Stimulated activated CD4-positive, alpha-beta T cell treated with anti-CD3 and anti-CD28 coated beads, Interleukin-4, amount 100 ng/mL, for 1 hour (primary cell): ENCODE data around the gene CCR3.

ENCODE experiments used
- DNase-seq: peaks from one replicate; pipeline ENCODE4 v3.0.0-alpha.2; 2020

Gene CCR3

DNA sequence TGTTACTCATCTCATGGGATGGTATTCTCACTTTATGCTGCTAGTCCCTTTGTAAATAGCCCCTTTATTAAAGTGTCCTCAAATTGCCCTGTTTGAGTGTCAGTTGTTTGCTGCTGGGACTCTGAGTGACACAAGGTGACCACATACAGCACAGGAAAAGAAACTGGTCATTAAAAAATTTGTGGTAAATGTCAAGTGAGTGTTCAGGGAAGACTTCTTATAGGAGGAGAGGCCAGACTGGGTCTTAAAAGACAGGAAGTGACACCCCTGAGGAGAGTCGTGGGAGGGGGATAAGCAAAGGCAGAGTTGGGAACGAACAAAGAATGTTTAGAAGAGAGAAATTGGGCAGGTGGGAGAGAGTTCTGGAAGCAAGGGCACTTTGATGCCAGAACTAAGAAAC is 35.2 kb downstream of the CCR3 start:
- no peak for DNase-seq

DNA sequence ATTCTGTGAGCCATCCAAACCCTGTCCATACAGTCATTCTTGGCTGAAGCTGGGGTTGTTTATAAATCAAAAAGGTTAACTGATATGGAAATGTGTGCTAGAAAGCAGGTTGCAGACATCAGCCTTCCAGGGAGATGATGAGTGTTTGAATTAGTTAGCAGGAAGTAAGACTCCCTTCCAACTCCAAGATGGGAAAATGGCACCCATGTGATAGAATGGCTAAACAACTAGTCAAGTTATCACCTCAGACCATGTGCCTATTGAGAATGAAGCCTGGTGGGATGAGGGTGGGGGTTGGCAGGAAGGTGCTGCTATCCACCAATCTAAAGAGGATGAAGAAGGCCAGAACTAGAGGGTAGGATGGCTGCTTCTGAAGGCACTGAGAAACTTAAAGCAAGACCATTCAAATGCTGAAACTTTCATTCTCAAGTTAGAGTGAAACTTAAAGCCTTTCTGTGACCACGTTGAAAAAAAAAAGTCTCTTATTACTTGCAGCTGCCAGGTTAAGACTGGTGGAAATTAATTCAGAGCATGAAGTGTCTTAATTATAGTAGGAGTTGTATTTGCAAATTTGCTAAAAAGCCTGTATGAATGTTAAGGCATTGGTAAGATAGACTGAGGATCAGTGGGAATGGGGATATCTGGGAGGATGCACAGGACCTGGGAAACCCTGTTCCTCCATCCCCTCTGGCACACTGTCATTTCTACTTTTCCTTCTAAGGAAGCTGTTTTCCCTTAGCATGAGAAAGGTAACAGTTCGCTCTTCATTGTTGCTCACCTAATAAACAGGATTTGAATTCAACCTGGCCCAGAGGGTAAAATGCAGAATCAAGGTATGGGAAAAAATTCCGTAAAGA is 36.8 kb downstream of the CCR3 start:
- DNase-seq, result no peak

DNA sequence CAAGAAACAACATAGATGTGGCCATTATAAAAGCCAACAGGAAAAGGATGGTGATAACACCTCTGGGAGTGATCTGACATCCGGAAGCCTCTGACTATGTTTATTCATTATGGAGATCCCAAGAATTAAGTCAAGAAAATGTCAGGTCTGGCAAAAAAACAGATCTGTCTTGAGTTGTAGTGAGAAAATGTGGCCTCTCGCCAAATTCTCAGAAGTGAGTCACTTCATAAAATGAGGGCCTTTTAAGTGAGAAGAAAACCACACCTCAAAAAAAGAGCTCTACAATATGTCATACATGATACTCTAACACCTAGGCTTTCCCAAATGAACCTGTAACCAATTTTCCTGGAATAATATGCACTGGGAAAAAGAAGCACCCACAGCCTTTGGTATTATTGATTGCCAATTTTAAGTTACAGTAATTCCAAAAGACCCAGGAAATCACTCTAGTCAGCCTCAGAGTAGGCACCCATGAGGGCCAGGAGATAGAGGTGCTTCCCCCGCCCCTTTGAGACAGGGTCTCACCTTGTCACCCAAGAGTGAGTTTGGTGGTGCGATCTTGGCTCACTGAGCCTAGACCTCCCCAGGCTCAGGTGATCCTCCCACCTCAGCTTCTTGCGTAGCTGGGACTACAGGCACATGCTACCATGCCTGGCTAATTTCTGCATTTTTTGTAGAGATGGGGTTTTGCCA is 38.0 kb downstream of the CCR3 start:
- no peak for DNase-seq

DNA sequence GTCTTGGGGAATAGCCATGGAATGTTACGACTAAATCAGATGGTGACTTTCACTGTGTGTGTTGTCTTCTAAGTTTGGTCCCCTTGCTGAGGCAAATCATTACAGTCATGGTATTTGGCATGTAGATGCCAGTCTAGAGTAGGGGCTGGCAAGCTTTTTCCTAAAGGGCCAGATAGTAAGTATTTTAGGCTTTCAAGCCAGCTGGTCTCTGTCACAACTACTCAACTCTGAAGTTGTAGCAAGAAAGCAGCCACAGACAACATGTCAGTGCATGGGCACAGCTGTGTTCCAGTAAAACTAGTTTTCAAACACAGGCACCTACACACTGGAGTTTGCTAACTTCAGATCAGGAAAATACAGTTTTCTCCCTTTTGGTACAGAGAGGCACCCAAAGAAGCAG is 39.3 kb downstream of the CCR3 start:
- no peak for DNase-seq

DNA sequence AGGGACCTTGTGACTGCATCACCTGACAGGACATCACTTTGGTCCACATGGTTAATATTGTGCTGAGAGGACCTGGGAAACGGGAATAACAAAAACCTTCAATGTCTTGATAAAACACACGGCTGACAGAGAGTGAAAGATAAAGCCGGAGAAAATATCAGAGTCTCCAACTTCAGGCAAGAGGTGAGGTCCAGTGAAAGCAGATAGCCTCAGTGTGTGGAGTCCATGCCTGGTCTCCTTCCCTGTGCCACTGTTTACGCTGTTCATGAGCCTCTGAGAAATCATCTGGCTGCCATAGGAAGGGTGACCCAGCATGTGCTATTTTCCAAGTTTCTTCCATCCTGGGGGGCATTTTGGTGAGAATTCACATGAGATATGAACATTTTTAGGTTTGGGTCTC is 39.8 kb downstream of the CCR3 start:
- DNase-seq, result no peak

DNA sequence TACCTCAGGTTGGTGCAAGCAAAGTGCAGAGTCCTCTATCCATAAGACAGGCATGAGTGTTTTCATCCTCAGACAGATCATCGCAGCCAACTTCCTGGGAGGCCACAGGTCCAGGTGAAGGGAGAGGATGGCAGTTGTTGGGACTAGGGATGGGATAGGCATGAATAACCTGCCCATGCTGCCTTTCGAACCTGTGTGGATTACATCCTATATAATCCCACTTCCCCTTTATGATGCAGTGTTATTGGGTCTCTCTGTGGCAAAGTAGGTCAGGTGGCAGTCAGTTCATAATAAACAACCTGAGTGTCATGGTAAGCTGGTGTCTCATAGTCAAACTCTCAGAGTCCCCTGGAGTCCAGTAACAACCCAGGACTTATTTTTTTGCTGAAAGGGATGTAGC is 40.4 kb downstream of the CCR3 start:
- no peak for DNase-seq

DNA sequence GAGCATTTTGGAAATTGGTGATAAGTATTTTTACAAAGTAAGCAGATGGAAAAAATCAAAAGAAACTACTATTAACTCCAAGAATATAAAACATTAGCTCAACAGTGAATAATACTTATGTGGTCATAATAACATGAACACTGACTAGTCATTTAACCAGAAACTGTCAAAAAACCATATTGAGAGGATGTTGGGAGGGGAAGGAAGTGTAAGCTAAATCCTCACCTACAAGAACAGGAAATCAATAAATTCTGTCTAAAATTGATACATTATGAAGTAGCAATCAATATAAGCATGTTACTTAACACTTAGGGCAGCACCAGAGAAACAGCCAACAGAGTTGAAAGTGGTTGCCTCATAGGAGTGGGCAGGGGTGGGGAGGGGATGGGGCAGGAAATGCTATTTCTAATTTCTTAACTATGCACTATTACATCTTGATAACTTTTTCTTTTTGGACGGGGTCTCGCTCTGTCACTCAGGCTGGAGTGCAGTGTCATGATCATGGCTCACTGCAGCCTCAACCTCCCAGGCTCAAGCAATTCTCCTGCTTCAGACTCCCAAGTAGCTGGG is 41.7 kb downstream of the CCR3 start:
- no peak for DNase-seq

DNA sequence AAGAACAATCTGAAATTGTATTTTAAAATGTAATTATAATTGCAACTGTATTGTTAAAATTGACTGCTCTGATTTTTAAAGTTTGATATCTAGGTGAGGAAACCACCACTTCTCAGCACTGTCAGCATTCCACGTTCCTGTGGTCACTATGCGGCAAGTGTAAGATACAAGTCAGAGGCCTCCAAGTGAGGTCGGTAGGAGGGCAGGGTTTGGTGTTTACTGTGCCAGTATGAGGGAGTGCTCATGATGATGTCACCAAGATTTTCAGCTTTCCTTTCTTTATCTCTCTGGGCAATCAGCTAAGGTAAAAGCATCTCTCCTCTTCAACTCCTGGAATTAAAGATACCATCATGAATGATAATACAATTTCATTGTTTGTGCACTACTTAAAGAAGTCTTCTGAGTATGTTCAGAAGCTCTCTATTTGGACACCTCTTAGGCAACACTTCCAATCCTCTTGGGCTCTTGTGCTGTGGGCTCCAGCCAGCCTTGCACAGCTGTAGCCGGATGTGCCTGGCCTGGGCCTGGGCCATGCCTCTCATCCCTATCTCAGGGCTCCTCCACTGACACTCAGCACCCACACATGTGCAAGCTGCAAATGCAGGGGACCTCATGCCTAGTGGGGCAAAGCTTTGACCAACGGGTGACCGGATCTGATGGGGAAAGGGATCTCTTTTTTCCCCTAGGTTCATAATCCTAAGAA is 42.9 kb downstream of the CCR3 start:
- no peak for DNase-seq

DNA sequence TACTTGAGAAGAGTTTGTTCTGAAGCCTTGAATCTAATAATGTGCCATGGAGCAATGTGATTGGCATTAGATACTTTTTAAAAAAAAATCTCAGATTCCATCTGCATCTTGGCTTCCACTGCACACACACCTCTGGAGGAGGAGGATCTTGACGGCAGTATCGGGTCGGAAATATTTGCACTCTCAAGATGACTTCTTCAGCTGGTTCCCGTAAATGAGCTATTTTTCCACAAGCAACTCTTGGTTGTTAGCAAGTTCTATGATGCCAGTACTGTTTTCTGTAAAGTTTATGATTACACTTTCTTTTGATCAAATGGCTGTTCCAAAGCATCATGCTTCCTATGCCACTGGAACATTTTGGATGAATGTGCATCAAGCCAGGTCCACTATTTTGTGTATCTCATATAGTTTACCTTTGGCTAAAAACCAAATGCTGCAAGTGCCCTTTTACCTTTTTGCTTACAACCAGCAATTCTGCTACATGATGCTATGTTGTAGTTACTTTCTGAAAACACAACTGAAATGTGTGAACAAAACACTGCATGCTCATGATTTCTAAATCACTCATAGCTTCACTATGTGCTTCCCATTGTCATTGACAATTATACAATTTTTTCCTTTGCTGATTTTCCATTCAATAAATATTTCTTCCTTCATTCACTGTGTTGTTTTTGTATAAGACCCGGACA is 43.8 kb downstream of the CCR3 start:
- no peak for DNase-seq

DNA sequence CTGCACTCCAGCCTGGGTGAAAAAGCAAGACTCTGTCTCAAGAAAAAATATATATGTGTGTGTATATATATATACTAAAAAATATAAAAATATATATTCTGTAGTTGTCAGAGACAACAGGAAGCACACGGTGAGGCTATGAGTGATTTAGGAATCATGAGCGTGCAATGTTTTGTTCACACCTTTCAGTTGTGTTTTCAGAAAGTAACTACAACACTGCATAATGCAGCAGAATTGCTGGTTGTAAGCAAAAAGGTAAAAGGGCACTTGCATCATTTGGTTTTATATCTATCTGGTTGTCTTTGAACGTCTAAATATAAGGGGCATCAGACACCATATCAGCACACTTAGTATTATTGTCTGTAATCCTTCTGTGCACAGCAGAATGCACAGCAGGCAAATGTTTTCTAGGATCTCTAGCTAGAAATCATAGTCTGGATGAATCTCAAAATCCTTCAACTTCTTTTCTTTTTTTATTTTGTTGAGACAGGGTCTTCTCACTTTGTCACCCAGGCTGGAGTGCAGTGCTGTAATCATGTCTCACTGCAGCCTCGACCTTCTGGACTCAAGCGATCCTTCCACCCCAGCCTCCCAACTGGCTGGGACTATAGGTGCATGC is 44.8 kb downstream of the CCR3 start:
- DNase-seq, result no peak

DNA sequence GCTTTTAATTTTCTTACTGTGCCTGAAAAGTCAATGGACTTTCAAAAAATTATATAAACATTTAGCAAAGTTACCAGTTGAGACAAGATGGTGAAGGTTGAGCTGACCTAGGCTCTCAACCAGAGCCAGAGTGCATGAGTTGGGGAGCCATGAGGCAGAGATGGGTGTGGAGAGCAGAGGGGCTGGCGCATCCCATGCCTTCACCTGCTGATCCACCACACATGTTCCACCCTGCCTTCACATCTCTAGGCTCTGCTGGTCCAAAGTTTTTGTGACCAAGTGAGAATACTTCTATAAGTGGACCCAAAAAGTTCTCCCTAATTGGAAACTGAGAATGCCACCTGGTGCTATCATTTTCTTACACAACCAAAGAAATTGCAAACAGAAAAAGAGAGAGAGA is 47.3 kb downstream of the CCR3 start:
- DNase-seq, result no peak

DNA sequence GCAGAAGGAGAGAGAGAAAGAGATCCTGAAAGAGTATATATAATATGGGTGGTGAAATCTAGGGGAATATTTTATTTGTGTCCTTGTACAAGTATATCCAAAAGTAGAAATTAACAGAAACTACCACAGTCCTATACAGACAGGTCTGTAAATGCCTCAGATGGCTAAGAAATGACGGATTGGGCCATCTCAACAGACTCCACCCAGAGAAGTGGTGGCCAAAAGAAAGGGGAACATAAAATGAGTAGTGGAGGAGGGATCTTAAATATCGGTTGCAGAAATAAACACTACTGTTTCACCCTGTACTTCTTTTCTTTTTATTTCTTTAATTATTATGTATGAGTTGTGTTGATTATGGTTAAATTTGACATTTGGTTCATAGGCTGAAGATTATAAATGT is 47.7 kb downstream of the CCR3 start:
- DNase-seq, result no peak

DNA sequence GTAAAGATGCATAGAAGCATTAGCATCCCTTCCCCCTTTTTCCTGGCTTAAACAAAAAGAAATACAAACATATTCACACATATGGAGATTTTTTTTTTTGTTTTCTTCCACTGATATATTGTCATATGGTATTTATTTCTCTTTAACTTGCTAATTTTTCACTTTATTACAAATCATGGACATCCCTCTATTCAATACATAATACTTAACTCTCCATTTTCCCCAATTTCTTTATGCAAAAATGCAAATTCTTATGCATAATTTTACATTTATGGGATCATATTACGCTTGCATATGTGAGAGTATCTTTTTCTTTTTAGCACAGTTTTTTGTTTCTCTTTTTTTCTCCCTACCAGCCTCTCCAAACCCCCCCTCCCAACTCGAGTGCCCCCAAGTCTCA is 48.8 kb downstream of the CCR3 start:
- no peak for DNase-seq

DNA sequence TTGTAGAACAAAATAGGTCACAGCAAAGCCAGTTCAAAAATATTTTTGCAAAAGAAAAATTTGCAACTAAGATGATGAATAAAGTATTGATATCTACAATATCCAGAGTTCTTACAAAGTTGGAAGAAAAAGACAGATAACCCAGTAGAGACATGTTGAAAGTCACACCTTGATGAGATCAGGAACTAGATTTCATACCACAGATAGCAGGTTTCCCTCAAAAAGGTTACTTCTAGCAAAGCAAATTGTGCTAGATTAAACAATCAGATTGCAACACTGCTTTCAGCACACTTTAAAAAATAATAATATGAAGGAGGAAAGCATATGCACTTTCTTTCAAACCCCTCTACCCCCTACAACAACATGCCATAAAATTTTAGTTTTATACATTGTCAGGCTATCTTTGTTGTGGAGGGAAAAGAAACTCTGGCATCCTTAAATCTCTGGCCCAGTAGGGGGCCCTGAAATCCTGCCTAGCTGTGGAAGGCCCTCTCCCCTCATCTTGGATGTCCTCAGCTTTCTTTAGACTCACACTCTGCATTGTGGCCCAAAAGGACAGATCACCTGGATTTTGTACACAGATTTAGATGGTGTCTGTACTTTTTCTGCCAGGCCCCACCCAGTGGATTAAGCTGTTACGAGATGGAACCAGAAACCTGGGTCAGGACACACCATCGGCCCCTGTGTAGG is 50.9 kb downstream of the CCR3 start:
- DNase-seq, result no peak

DNA sequence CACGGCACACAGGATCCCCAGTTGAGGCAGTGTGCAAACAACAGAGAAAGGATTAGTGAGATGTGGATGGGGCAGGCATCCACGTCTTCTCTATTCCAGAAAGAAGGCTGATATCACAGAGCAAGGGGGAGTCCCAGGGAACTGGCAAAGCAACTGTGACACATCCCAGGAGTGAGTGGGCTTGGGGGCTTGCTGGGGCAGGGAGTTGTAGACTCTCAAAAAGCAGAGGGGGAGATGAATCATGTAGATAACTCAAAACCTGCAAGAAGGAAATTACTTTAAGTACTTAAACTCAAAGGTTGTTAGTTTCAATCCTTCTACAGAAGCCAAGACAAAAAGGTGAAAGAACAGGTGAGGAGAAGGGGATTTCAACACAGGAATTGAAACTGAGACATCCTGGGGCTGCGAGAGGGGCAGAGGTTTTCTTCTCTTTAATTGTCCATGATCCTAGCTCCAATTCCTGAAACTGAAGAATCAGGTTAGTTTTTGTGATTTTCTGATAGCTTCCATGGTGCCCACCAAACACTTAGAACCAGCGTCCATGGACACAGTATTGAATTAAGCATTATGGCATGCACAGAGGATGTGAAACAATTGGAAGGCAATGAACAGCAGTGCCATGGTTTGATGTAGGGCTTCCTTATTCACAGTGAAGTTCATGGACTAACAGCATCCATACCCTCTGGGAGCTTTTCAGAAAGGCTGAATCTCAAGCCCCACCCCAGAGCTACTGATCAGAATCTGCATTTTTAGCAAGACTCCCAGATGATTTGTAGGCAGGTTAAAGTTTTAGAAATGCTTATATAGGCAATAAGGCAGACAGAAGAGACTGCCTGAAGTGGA is 52.0 kb downstream of the CCR3 start:
- peak; percentile 69 for DNase-seq

DNA sequence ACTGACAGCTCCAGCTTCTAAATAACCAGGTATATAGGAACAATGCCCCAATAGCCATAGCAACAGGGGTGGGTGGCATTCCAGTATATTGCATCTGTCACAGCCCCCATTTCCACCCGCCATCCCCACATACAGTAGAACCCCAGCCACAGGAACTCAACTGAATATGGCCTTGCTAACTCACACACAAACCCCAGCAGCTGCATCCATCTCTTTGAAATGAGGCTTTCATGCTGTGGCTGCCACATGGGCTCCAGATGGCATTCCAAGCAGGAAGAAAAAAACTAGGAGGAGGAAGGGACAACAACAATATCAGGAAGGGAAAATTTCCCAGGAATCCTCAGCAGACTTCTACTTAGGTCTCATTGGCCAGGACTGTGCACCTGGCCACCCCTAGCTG is 54.6 kb downstream of the CCR3 start:
- no peak for DNase-seq

DNA sequence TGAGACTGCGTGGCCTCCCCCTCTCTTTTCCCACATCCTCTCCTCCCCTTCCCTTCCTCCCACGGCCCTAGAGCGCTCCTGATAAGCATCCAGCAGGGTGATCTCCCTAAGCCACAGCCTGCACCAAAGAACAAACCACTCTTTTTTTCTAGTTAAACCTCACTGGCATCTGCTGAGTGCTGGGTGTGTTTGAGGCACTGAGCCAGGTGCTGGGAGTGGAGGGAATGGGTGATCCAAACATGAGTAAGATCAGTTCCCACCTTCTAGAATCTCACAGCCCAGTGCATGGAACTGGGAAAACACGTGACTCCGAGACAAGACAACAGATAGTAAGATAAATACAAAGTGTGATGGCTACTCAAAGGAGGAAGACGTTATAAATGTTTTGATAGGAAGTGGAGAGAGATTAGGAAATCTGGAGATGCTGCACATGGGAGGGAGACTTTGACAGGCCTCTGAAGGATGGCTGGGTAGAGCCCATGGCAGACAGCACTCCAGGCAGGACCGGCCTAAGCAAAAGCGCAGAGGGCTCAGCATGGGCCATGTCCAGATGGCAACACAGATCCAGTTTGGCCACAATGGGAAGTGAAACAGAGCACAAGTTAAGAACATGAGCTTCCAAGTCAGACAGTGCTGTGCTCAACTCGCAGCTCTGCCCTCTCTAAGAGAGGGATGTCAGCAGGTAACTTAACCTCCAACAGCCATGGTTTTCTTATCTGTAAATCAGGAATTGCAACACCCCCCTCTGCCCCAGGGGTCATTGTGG is 55.6 kb downstream of the CCR3 start:
- DNase-seq, result no peak

DNA sequence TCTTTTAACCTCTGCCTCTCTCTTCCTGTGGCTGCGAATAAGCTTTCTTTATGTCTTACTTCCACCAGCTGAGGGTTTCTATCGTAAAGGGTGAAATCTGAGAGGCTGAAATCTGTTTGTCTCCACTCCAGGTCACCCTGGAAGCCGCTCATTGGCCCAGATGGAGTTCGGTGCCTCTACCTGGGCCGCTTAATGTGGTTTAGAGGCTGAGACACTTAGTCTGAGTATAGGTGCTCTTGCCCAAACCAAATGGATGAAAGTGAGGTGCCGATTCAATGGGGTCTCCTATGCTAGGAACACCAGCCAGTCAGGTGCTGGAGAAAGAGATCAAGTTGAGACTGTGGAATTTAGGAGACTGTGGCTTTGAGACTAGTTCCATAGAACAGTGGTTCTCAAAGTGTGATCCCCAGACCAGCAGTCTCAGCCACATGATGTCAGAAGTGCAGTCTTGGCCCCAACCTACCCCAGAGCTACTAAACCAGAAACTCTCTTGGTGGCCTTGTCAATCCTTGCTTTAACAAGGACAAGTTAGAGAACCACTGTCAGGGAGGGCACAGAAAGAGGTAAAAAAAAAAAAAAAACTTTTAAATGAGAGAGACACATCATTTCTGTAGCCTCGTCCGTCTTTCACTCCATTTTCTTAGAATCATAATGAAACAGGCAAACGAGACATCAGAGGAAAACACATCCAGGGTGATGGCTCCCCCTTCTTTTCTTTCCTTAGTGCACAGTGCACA is 56.8 kb downstream of the CCR3 start:
- no peak for DNase-seq
